Breast epithelium (tissue), 3 donors: ENCODE data around the gene MMP23B.

Source experiments
- POLR2A ChIP-seq: fragments of 450-650 bp; IDR thresholded peaks from one replicate; pipeline ENCODE4 v1.6.1; 2016; ENCODE audit warnings: antibody characterized with exemption, mild to moderate bottlenecking, moderate library complexity
- TF ChIP-seq, protein P1 (sequence below), 3 donors: fragments of 450-650 bp; IDR thresholded peaks; one replicate each; pipeline ENCODE4 v1.5.1; 2016 to 2017; ENCODE audit warnings: antibody characterized with exemption in 3 of 3, mild to moderate bottlenecking in 3 of 3, moderate library complexity in 3 of 3

GRCh38 chr1:1625824-1626206 is 6.2 kb upstream of the MMP23B start:
- TF ChIP-seq, protein P1, sequence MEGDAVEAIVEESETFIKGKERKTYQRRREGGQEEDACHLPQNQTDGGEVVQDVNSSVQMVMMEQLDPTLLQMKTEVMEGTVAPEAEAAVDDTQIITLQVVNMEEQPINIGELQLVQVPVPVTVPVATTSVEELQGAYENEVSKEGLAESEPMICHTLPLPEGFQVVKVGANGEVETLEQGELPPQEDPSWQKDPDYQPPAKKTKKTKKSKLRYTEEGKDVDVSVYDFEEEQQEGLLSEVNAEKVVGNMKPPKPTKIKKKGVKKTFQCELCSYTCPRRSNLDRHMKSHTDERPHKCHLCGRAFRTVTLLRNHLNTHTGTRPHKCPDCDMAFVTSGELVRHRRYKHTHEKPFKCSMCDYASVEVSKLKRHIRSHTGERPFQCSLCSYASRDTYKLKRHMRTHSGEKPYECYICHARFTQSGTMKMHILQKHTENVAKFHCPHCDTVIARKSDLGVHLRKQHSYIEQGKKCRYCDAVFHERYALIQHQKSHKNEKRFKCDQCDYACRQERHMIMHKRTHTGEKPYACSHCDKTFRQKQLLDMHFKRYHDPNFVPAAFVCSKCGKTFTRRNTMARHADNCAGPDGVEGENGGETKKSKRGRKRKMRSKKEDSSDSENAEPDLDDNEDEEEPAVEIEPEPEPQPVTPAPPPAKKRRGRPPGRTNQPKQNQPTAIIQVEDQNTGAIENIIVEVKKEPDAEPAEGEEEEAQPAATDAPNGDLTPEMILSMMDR (IDR thresholded peaks at IDR 0.05): no peak
- TF ChIP-seq POLR2A: no peak
